ENCODE data around the gene THBD. TPM values are rescaled to one million over a fixed set of nuclear protein-coding genes. Genes with fewer than 3 reads are reported as not detected.

The THBD gene
- total and polyA plus RNA-seq, 8 donors, result 1.8 to 12.1 (median 3.8) TPM

- no peak for FAIRE-seq
- ATAC-seq, result peak; percentile 59 to 85 (median 77)
Measured at GRCh38 chr20:23092384-23092756, 42.9 kb upstream of the THBD start.

GRCh38 chr20:23091721-23092383 lies 42.4 kb upstream of the THBD start:
- Histone ChIP-seq H3K4me1 (peaks cover 0 to 7% (median 3%) of the 10 kb centered on the region in 3 donors), H3K27ac (peak overlapping the region in 2 of 4 donors; percentile 4 to 47), H3K36me3 (no peaks in the 10 kb centered on the region), H3K4me3 (no peak overlapping the region), H3K27me3 (no peaks in the 10 kb centered on the region), H3K9me3 (no peaks in the 10 kb centered on the region)
- DNase-seq (peak in 1 of 6 donors; percentile 8), FAIRE-seq (no peak), ATAC-seq (peak in 3 of 4 donors; percentile 24 to 33 (median 25))
- intact Hi-C loops (cut with DNase I), result no loop called here
- WGBS, 2 donors, result 25 to 34% methylated on average over 8 of the region's 8 CpGs
- no peak for TF ChIP-seq CTCF (IDR thresholded peaks at IDR 0.05)

More at GRCh38 chr20:23092384-23092756, 42.9 kb upstream of the THBD start:
- Histone ChIP-seq H3K36me3 (no peaks in the 10 kb centered on the region), H3K27me3 (no peaks in the 10 kb centered on the region), H3K27ac (peak overlapping the region in 2 of 4 donors; percentile 4 to 47), H3K9me3 (no peaks in the 10 kb centered on the region), H3K4me1 (peaks cover 0 to 7% (median 3%) of the 10 kb centered on the region in 3 donors), H3K4me3 (no peak overlapping the region)
- no peak for TF ChIP-seq CTCF (IDR thresholded peaks at IDR 0.05)
- DNase-seq, result no peak
- WGBS, 2 donors, result 3 to 4% methylated on average over 2 of the region's 2 CpGs
- intact Hi-C loops (cut with DNase I), result no loop called here

GRCh38 chr20:23090878-23091277 lies 41.4 kb upstream of the THBD start:
- no peak for ATAC-seq

GRCh38 chr20:23090147-23090546 lies 40.7 kb upstream of the THBD start:
- DNase-seq, result no peak

More at GRCh38 chr20:23090878-23091277, 41.4 kb upstream of the THBD start:
- H3K4me3 ChIP-seq, result no peak overlapping the region
- H3K9me3 ChIP-seq, result no peaks in the 10 kb centered on the region
- TF ChIP-seq CTCF (IDR thresholded peaks at IDR 0.05), result no peak
- WGBS, 2 donors, result 74 to 82% methylated on average over 4 of the region's 4 CpGs
- intact Hi-C loops (cut with DNase I), result no loop called here
- no peak for FAIRE-seq
- peaks cover 0 to 7% (median 3%) of the 10 kb centered on the region in 3 donors for H3K4me1 ChIP-seq
- H3K27ac ChIP-seq, result no peak overlapping the region
- no peaks in the 10 kb centered on the region for H3K27me3 ChIP-seq
- DNase-seq, result no peak
- H3K36me3 ChIP-seq, result no peaks in the 10 kb centered on the region

More at GRCh38 chr20:23090147-23090546, 40.7 kb upstream of the THBD start:
- WGBS, 2 donors, result 73 to 77% methylated on average over 6 of the region's 6 CpGs
- FAIRE-seq (no peak), ATAC-seq (no peak)
- H3K27me3 ChIP-seq, result no peaks in the 10 kb centered on the region
- H3K4me1 ChIP-seq, result peaks cover 0 to 7% (median 3%) of the 10 kb centered on the region in 3 donors
- TF ChIP-seq CTCF (IDR thresholded peaks at IDR 0.05), result no peak
- no peaks in the 10 kb centered on the region for H3K9me3 ChIP-seq
- no peak overlapping the region for H3K4me3 ChIP-seq
- no peaks in the 10 kb centered on the region for H3K36me3 ChIP-seq
- intact Hi-C loops (cut with DNase I), result no loop called here
- H3K27ac ChIP-seq, result no peak overlapping the region

Data from pancreas (tissue), 10 donors.